Measurements from ENCODE around the gene ZNF789.
A peak's percentile ranks its signal among the peaks of the same experiment; 100 is the strongest.

The ZNF789 gene

GRCh38 chr7:99504603-99505323, 32.1 kb downstream of the ZNF789 start, which contains the start of gene ZKSCAN5:
Gene ZKSCAN5, plus strand, starts transcription at chr7:99504662. Its CDS starts 1,383 bp downstream, at chr7:99506045.
- DNase-seq (ENCODE audit: low read depth) = peak; percentile 81

GRCh38 chr7:99505324-99505662, 32.6 kb downstream of the ZNF789 start:
- no peak for DNase-seq (ENCODE audit: low read depth)

GRCh38 chr7:99514050-99514449, 41.4 kb downstream of the ZNF789 start:
- no peak for DNase-seq (ENCODE audit: low read depth)

GRCh38 chr7:99521399-99521798, 48.7 kb downstream of the ZNF789 start:
- no peak for DNase-seq (ENCODE audit: low read depth)

- no peak for DNase-seq (ENCODE audit: low read depth)
Observed at GRCh38 chr7:99525713-99526440, 53.2 kb downstream of the ZNF789 start.

GRCh38 chr7:99531354-99531765, 58.7 kb downstream of the ZNF789 start:
- DNase-seq (ENCODE audit: low read depth) = no peak

GRCh38 chr7:99535667-99536066, 63.0 kb downstream of the ZNF789 start:
- DNase-seq (ENCODE audit: low read depth) = no peak

Measured in GM04503 (cell line).